ENCODE results near the gene ENPEP.
"Not testable (repeated sequence)": the region's sequence is repeated elsewhere in the genome, so short reads cannot be mapped to it uniquely, and the experiment has no call there.

Gene ENPEP

DNA sequence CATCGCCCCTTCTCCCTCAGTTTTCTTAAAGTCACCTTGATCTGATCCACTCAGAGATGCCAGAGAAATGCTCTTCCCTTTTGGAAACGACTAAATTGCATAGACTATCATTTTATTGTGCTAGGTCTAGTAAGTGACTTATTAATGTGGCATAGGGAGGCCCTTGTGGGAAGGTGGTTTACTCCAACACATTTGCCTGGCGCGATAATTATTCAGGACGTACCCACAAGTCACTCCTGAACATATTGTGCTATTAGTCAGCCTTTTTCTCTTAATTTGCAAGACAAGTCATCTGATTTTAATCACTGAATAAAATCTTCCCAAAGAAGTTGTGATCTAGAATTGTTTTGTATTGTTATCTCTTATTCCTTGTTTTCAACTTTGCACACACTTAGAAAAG, 7.6 kb downstream of the ENPEP start:
- no peak for DNase-seq (ENCODE audit: low read depth in 1 of 2, low spot score in 1 of 2)

DNA sequence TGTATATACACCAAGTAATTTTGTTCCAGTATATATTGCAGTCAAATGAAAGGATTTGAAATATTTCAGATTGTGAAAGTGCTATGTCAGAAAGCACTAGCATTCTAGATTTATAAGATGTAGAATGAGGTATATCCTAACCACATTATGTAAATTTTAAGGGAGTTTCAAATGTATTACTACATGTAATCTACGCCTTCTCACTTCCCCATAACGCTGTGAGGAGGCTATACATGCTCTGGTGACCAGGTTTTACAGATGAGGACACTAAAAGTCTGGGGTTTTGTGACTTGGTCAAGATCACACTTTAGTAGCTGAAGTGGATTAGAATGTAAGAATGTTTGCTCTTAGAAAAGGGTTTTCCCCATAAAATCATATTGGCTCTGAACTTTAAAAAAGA, 8.1 kb downstream of the ENPEP start:
- no peak for DNase-seq (ENCODE audit: low read depth in 1 of 2, low spot score in 1 of 2)

DNA sequence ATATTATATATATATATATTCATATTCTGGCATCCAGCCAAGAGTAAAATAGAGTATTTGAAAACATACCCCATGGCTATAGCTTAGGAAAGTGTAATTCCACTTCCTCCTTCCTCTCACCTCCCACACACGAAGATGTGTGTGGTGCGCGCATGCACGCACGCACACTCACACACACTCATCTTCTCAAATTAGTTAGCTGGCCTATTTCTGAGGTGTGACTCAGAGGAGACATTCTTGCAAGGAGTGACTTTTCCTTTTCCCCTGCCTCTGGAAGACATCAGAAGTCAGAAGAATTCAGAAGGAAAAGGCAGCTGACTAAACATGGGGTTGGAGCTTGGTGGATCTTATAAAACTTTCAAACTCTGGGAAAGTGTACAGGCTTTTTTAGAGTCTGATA, 8.8 kb downstream of the ENPEP start:
- DNase-seq (ENCODE audit: low read depth in 1 of 2, low spot score in 1 of 2): no peak

DNA sequence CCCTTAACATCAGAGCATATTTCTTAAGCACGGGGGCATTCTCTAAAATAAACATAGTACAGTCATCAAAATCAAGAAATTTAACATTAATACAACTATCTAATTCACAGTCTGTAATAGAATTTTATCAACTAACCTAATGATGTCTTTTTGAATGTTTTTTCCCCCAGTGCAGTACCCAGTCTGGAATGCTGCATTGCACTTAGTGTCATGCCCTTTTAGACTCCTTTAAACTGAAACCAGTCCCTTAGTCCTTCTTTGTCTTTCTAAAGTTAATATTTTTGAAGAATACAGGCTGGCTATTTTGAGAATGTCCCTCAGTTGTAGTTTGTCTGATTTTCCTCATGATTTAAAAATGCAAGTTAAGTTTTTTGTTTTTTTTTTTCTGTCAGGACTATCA, 9.5 kb downstream of the ENPEP start:
- no peak for DNase-seq (ENCODE audit: low read depth in 1 of 2, low spot score in 1 of 2)

DNA sequence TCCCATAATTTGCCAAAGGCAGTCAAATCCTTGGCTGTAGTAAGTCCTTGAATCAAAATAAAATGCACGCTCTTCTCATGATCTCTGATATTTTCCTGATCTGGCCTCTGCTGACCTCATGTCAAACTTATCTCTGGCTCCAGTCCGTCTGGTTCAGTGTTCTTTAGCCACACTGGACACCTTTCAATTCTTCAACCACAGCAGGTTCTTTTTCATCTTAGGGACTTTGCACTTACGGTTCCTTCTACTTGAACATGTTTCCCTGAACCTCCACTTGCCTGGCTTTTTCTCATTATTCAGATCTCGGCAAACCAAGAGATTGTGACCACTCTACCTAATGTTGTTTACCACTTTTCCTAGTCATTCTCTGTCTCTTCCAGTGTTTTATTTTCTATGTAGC, 10.3 kb downstream of the ENPEP start:
- DNase-seq (ENCODE audit: low read depth in 1 of 2, low spot score in 1 of 2): no peak

DNA sequence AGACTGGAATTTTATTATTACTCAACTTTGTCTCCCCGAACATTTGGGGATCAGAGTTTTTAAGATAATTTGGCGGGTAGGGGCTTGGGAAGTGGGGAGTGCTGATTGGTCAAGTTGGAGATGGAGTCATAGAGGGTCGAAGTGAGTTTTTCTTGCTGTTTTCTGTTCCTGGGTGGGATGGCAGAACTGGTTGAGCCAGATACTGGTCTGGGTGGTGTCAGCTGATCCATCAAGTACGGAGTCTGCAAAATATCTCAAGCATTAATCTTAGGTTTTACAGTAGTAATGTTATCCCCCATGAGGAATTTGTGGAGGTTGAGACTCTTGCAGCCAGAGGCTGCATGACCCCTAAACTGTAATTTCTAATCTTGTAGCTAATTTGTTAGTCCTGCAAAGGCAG, 10.9 kb downstream of the ENPEP start:
- DNase-seq (ENCODE audit: low read depth in 1 of 2, low spot score in 1 of 2): not testable (repeated sequence)

DNA sequence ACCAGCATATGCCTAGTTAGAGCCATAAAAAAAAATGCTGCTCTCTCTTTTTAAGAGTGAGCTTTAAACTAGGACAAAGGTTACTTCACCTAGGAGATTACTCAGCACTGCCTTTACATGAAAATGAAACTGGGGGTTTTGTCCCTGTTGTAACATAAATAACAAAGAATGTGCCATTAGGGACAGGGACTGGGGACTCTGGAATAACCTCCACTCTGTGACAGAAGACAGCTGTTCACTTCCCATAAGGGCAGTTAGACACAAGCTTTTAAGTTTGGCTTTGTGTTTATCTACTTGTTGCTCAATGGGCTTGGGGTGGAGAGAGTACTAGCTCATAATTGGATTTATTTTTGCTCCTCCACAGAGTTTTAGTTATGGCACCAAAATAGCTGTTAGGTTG, 11.9 kb downstream of the ENPEP start:
- no peak for DNase-seq (ENCODE audit: low read depth in 1 of 2, low spot score in 1 of 2)

DNA sequence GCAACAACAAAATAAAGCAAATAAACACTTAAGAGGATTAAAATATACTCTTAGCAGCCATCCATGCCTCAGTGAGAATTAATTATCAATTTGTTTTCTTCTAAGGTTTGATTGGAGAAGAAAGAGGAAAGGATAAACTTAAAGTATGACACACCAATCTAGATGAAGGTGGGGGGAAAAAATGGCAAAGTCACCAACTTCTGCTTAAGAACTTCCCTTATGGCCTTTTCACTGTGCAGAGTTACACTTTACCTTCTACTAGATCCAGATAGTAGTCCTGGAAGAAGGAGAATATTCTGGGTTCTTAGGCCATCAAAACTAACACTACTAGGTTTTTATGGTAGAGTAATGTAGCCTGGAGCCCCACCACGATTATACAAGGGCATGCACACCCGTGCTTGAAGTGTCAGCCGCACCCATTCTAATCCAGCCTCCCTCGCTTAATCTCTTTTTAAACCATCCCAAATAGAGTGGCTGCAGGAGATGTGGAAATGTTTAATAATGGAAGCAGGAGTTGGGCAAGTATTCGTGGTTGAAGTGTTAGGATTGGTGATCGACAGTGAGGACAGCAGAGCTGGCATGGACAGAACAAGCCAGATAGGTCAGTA, 14.1 kb downstream of the ENPEP start:
- DNase-seq (ENCODE audit: low read depth in 1 of 2, low spot score in 1 of 2): no peak

DNA sequence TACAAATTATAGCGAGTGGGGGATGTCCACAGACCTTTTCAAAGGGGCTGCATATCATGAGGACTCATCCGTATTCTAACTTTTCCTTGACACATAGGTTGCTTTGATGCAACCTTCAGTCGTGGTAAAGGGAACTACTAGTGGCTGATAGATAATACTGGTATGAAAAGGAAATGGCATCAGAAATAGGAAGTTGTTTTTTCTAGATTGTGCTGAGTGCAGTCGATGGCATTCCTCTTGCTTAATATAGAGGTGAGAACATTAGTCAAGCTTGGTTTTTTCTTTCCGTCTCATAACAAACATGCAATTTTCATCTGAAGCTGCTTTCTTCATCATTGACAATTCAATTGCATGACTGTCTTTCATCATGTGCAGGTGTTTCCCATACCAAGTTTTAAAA, 16.6 kb downstream of the ENPEP start:
- DNase-seq (ENCODE audit: low read depth in 1 of 2, low spot score in 1 of 2): no peak

DNA sequence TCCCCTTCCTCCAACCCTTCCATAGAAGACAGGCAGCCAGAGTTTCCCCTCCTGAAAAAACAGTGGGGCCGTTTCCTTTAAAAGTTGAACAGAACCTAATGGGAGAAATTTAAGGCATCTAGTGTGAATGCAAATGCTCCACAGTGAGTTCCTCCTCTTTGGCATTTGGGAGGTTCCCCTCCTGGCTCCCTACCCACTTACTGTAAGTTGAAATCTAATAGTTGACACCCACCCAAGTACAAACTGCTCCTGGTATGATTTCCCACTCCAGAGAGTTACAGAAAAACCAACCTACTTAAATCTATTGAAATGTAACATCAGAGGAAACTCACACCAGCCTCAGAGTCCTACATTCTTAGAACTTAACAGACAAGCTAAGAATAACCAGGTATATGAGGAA, 17.6 kb downstream of the ENPEP start:
- no peak for DNase-seq (ENCODE audit: low read depth in 1 of 2, low spot score in 1 of 2)

DNA sequence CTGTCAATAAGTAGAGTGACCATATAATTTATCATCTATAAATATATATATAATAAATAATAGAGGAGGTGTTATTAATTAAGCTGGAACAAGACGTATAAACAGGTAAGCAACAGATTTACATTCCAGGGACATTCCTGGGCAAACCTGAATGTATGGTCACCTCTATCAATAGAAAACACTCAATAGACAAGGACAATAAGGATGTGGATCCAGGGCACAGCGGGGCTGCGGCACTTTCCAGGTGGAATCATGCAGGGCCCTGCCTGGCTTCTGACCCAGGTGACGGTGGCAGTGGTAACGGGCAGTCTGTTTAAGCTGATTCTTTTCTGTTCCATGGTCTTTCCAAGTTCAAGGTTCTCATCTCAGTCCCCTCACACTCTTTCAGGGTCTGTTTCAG, 22.5 kb downstream of the ENPEP start:
- no peak for DNase-seq (ENCODE audit: low read depth in 1 of 2, low spot score in 1 of 2)

DNA sequence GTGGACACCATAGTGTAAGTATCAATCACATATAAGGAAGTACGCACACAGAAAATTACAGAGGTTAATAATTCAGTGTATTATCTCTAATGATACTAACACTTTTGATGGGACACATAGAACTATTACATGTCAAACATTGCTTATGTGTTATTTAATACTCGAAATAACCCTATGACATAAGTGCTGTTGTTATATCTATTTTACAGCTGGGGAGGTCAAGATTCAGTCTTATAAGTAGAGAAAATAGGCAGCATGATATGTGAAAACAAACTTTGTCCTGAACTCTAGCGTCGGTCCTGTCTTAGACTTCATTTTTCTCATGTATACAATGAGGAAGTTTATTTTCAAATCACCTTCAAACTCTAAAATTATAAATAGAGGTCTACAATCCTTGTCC, 23.2 kb downstream of the ENPEP start:
- no peak for DNase-seq (ENCODE audit: low read depth in 1 of 2, low spot score in 1 of 2)

DNA sequence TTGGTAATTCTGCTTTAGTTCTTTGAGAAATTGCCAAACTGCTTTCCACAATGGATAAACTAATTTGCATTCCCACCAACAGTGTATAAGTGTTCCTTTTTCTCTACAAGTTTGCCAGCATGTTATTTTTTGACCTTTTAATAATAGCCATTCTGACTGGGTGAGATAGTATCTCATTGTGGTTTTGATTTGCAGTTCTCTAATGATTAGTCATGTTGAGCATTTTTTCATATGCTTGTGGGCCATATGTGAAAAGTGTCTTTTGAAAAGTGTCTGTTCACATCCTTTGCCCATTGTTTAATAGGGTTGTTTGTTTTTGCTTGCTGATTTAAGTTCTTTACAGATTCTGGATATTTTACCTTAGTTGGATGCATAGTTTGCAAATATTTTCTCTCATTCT, 25.9 kb downstream of the ENPEP start:
- no peak for DNase-seq (ENCODE audit: low read depth in 1 of 2, low spot score in 1 of 2)

DNA sequence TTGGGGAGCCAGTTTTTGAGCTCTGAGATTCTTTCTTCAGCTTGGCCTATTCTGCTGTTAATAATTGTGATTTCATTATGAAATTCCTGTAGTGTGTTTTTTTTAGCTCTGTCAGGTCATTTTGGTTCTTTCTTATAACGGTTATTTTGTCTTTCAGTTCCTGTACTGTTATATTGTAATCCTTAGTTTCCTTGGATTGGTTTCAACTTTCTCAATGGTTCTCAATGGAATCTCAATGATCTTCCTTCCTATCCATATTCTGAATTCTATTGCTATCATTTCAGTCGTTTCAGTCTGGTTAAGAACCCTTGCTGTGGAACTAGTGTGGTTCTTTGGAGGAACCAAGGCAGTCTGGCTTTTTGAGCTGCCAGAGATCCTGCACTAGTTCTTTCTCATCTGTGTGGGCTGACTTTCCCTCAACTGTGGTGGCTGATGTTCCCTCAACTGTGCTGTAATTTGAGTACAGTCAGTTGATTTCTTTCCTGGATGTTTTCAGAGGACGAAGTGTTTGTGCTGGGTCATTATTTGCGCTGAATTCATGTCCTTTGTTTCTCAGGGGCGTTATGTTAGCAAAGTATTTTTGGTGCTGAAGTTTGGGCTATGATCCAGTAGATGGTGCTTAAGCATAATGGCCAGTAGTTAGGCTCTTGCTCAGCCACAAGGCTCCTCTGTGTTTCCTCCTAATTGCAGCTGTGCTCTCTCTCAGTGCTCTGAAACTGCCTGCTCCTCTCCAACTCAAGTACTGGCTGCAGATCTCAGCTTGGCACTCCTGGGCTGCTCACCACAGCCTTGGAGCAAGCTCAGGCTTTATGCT, 27.5 kb downstream of the ENPEP start:
- no peak for DNase-seq (ENCODE audit: low read depth in 1 of 2, low spot score in 1 of 2)

DNA sequence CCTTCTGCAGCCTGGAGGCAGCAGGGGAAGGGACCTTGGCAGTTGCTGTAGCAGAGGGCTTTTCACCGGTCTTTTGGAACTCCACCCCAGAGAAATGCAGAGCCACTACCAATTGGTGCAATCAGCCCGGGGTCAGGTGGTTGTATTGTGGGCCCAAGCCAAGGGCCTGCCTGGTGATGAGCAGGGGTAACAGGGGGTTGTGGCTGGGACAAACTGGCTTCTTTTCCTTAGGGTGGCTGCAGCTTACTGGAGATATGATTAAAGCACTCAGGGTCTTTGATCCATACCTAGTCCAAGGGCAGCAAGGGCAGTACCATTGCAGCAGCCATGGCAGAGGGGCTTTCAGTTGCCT, 28.1 kb downstream of the ENPEP start:
- DNase-seq (ENCODE audit: low read depth in 1 of 2, low spot score in 1 of 2): no peak

DNA sequence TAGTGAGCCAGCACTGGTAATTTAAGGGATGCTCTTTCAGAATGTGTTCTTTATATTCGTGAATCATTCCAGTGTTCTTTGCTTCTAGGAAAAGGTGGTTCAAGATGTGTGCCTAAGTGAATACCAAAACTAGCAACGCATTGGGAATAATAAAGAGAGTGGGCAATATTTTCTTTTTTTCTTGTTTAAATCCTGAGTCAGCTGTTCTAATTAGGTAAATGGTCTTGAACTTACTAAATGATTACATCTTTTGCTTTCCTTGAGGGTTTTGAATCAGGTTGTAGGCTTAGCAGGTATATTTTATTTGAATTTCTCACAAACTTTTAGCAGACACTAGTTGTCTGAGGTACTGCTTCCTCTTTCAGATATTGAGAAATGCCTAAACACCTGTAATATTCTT, 29.5 kb downstream of the ENPEP start:
- DNase-seq (ENCODE audit: low read depth in 1 of 2, low spot score in 1 of 2): no peak

DNA sequence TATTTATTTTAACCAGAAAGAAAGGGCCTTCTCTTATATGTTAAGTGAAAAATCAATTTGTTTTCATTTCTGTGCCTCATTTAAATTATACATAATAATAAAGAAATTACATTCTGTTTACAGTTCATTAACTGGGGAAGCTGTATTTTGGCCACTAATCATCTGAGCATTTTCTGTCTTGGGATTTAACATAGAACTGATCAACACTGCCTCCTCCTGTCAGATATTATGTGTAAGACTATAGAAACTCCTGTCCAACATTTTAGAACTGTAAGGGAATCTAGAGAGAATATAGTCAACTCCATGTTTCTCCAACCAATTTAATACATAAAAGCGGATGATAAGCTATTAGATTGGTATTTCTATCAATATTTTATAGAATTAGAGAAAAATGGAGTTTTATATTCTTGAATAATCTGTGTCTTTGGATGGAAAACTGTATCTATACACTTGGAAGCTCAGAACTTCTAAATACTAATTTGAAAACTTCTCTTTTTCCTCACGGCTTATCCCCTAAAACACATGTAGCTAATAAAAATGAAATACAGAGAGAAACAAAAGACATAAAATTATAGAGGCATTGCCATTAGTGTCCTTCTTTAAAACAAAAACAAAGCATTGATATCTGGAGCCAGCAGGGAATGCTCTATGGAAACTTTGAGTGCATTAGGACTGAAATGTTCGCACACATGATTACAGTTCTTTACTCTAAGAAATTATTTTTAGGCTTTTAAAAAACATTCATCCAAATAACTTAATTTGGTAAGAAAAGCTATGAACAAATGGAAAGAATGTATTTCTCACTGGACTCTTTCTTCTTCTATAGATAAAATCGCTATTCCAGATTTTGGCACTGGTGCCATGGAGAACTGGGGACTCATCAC, 33.1 kb downstream of the ENPEP start:
- DNase-seq (ENCODE audit: low read depth in 1 of 2, low spot score in 1 of 2): no peak

DNA sequence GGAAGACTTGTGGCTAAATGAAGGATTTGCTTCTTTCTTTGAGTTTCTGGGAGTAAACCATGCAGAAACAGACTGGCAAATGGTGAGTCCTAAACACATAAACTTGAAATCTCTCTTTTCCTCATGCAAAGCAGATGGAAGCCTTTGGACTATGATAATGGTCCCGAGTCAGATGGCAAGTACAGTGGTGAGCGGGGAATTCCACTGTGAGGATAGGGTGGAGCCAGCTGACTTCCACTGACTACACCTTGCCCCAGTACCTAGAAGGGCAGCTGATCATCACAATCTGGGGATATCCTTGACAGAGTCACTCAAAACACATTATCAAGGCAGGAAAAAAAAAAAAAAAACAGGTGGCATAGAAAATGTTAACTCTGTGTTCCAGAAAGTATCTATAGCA, 34.3 kb downstream of the ENPEP start:
- DNase-seq (ENCODE audit: low read depth in 1 of 2, low spot score in 1 of 2): no peak

DNA sequence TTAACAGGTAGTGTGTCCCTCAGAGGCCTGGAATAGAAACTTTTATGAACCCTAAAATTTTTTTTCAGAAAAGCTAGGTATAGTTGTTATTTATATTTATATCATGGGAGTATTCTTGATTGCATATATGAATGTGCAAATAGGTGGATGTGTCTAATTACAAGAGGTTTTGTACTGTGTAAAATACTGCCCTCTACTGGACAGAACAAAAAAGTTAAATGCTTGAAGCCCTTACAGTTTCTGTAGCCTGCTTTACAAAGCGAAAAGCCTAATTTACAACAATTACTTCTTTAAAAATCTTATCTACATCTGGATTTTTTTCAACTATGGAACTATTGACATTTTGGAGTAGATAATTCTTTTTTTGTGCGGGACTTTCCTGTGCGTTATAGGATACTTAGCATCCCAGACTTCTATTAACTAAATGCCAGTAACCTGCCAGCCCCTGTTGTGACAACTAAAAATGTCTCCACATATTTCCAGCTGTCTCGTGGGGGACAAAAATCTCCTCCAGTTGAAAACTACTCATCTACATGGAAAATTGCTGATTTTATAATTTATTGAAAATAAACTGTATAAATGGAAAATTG, 35.1 kb downstream of the ENPEP start:
- DNase-seq (ENCODE audit: low read depth in 1 of 2, low spot score in 1 of 2): peak in 1 of 2 donors; percentile 7

DNA sequence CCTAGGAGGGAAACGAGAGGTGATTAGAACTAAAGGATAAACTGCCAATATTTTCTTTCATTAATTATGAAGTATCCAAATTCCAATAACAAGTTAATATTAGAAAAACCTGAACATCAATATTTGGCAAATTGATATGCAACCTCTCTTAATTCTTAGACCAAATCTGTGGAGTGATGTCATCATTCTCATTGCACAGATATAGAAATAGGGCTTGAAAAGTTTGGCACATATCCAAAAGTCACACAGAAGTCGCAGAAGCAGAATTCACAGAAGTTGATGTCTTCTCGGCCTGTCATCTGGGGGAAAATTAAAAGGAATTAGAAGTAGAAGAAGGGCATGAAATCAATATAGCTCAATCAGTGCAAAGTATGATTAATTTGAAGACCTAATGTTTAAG, 36.9 kb downstream of the ENPEP start:
- DNase-seq (ENCODE audit: low read depth in 1 of 2, low spot score in 1 of 2): no peak

DNA sequence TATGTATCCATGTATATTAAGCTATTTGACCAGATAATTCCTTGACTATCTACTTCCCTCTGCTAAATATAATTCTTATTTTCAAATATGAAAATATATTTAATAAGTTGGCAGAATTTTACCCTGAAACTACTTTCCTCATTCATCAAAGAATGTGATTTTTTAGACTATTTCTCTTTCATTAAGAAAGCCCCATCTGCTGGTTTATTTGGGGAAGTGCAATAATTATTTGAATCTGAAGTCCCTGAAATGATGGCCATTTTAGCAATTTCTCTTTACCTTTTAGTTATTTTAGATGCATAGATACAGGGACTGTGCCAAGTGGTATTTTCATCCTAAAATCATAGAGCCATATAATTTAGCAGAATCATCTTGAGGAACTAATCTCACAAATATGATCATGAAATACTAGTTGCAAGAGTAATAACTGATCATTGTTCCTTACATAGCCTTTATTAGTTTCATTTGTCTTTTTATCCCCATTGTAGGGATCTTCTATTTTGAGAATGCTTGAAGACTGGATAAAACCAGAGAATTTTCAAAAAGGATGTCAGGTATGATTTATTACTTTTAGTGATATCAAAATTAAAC, 39.0 kb downstream of the ENPEP start:
- peak in 1 of 2 donors; percentile 4 for DNase-seq (ENCODE audit: low read depth in 1 of 2, low spot score in 1 of 2)
